Lower leg skin (tissue), 3 donors: ENCODE data around the gene PATL2.

Experiments used
- CTCF ChIP-seq, 3 donors: fragments of 450-650 bp; IDR thresholded peaks; one replicate each; pipeline ENCODE4 v1.5.1; 2016; ENCODE audit warnings: antibody characterized with exemption in 3 of 3, mild to moderate bottlenecking in 3 of 3, moderate library complexity in 2 of 3
- POLR2A ChIP-seq, 2 donors: fragments of 450-650 bp; IDR thresholded peaks; one replicate each; pipeline ENCODE4 v1.6.1; 2016 to 2017; ENCODE audit warnings: antibody characterized with exemption in 2 of 2, mild to moderate bottlenecking in 1 of 2, moderate library complexity in 1 of 2

- TF ChIP-seq CTCF (IDR thresholded peaks at IDR 0.05): no peak
- no peak for TF ChIP-seq POLR2A (IDR thresholded peaks at IDR 0.05)
These were observed 28.9 kb downstream of the PATL2 start for GRCh38 chr15:44682211-44682610.
